Right atrium auricular region (tissue), 2 donors: ENCODE results near the gene C1orf210. TPM values are rescaled to one million over a fixed set of nuclear protein-coding genes. Genes with fewer than 3 reads are reported as not detected.

ENCODE experiments used
- DNase-seq: peaks from one replicate; pipeline ENCODE4 v3.0.0-alpha.2; 2019; ENCODE audit warnings: low spot score
- H3K27ac ChIP-seq, 2 donors: fragments of 200-600 bp; sonication (generic); 1 replicate in 1 of 2; 2 replicates in 1 of 2; pipeline ENCODE4 v1.5.1; 2016 to 2019
- H3K27me3 ChIP-seq, 2 donors: fragments of 200-600 bp; sonication (generic); one replicate each; pipeline versions ENCODE4 v1.5.1 to v1.6.0; 2017 to 2019
- H3K36me3 ChIP-seq: fragments of 200-600 bp; sonication (generic); one replicate; pipeline ENCODE4 v1.5.1; 2016
- H3K4me1 ChIP-seq, 2 donors: fragments of 200-600 bp; sonication (generic); one replicate each; pipeline versions ENCODE4 v1.5.1 to v1.6.0; 2017 to 2019
- H3K4me3 ChIP-seq, 2 donors: fragments of 200-600 bp; sonication (generic); 1 replicate in 1 of 2; 2 replicates in 1 of 2; pipeline ENCODE4 v1.5.1; 2017 to 2019; ENCODE audit warnings: mild to moderate bottlenecking in 1 of 2, moderate library complexity in 1 of 2
- H3K9me3 ChIP-seq, 2 donors: fragments of 200-600 bp; sonication (generic); one replicate each; pipeline ENCODE4 v1.5.1; 2019
- CTCF ChIP-seq, 2 donors: fragments of 200-600 bp; sonication (generic); IDR thresholded peaks; one replicate each; pipeline ENCODE4 v1.5.1; 2019; ENCODE audit warnings: antibody characterized with exemption in 2 of 2
- total RNA-seq, 2 donors: library from RNA; depleted of rRNA; stranded (reverse); fragments of >200 nt; gene quantifications; one replicate each; pipeline ENCODE4 v1.1.0, GENCODE V29; 2016

C1orf210 gene
- total RNA-seq, 2 donors from 2014 or later, result not detected

- no peak overlapping the region for H3K4me3 ChIP-seq
- no peak for DNase-seq
- no peak overlapping the region for H3K27ac ChIP-seq
- no peaks in the 10 kb centered on the region for H3K36me3 ChIP-seq
- H3K9me3 ChIP-seq, result no peaks in the 10 kb centered on the region
- TF ChIP-seq CTCF (IDR thresholded peaks at IDR 0.05), result no peak
- H3K27me3 ChIP-seq, result no peaks in the 10 kb centered on the region
- H3K4me1 ChIP-seq, result peaks cover 0 to 21% of the 10 kb centered on the region in 2 donors
These were observed 24.1 kb upstream of the C1orf210 start for GRCh38 chr1:43309405-43310025.

GRCh38 chr1:43308635-43309404 is 23.4 kb upstream of the C1orf210 start:
- no peak for DNase-seq
- H3K36me3 ChIP-seq, result no peaks in the 10 kb centered on the region
- H3K27ac ChIP-seq, result no peak overlapping the region
- TF ChIP-seq CTCF (IDR thresholded peaks at IDR 0.05), result no peak
- H3K4me1 ChIP-seq, result peaks cover 0 to 28% of the 10 kb centered on the region in 2 donors
- no peak overlapping the region for H3K4me3 ChIP-seq
- H3K27me3 ChIP-seq, result no peaks in the 10 kb centered on the region
- no peaks in the 10 kb centered on the region for H3K9me3 ChIP-seq

- TF ChIP-seq CTCF (IDR thresholded peaks at IDR 0.05), result no peak
- Histone ChIP-seq H3K9me3 (no peaks in the 10 kb centered on the region), H3K27me3 (no peaks in the 10 kb centered on the region), H3K4me3 (no peak overlapping the region), H3K4me1 (peaks cover 0 to 40% of the 10 kb centered on the region in 2 donors), H3K36me3 (no peaks in the 10 kb centered on the region), H3K27ac (no peak overlapping the region)
- DNase-seq, result no peak
These were observed 22.2 kb upstream of the C1orf210 start for GRCh38 chr1:43307458-43308158.

- Histone ChIP-seq H3K27ac (no peak overlapping the region), H3K4me1 (peaks cover 0 to 47% of the 10 kb centered on the region in 2 donors), H3K27me3 (no peaks in the 10 kb centered on the region), H3K9me3 (no peaks in the 10 kb centered on the region), H3K4me3 (no peak overlapping the region), H3K36me3 (no peaks in the 10 kb centered on the region)
- TF ChIP-seq CTCF (IDR thresholded peaks at IDR 0.05), result no peak
- DNase-seq, result no peak
These were observed 21.5 kb upstream of the C1orf210 start for GRCh38 chr1:43306688-43307457.

- no peak for DNase-seq
- Histone ChIP-seq H3K27ac (no peak overlapping the region), H3K4me1 (peaks cover 0 to 47% of the 10 kb centered on the region in 2 donors)
These were observed 20.7 kb upstream of the C1orf210 start for GRCh38 chr1:43305926-43306687.

More at GRCh38 chr1:43305926-43306687, 20.7 kb upstream of the C1orf210 start:
- H3K27me3 ChIP-seq, result no peaks in the 10 kb centered on the region
- H3K9me3 ChIP-seq, result no peaks in the 10 kb centered on the region
- TF ChIP-seq CTCF (IDR thresholded peaks at IDR 0.05), result no peak
- H3K36me3 ChIP-seq, result no peaks in the 10 kb centered on the region
- H3K4me3 ChIP-seq, result no peak overlapping the region
